NCI-H2029 treated with DMSO at 0.1 percent for 48 hours (cell line): ENCODE measurements around the gene KDF1.
"Not testable (repeated sequence)": the region's sequence is repeated elsewhere in the genome, so short reads cannot be mapped to it uniquely, and the experiment has no call there.

Experiments
- DNase-seq: peaks from one replicate; lab custom pipeline; 2025; lab: John Stamatoyannopoulos, UW

Gene KDF1

DNA sequence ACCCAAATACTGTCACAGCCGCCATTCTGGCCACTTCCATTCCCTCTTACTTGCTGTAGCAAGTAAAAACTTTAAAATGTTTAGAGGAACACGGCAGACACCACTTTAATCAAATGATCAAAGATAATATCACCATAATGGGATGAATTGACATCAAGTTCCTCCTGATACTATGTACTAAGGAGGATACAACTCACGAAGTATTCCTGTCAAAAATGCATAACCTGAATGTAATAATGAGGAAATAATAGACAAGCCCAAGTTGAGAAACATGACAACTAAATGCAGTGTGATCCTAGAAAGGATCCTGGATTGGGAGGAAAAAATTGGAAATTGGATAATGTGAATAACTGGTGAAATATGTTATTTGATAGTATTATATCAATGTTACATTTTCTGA lies 3.9 kb downstream of the KDF1 start:
- DNase-seq, result no peak

DNA sequence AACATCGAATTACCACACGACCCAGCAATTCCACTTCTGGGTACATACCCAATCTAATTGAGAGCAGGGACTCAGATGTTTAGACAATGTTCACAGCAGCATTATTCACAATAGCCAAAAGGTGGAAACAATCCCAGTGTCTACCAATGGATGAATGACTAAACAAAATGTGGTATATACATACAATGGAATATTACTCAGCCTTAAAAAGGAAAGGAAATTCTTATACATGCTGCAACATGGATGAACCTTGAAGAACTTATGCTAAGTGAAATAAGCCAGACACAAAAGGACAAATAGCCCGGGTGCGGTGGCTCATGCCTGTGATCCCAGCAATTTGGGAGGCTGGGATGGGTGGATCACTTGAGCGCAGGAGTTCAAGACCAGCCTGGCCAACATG lies 6.9 kb downstream of the KDF1 start:
- no peak for DNase-seq

DNA sequence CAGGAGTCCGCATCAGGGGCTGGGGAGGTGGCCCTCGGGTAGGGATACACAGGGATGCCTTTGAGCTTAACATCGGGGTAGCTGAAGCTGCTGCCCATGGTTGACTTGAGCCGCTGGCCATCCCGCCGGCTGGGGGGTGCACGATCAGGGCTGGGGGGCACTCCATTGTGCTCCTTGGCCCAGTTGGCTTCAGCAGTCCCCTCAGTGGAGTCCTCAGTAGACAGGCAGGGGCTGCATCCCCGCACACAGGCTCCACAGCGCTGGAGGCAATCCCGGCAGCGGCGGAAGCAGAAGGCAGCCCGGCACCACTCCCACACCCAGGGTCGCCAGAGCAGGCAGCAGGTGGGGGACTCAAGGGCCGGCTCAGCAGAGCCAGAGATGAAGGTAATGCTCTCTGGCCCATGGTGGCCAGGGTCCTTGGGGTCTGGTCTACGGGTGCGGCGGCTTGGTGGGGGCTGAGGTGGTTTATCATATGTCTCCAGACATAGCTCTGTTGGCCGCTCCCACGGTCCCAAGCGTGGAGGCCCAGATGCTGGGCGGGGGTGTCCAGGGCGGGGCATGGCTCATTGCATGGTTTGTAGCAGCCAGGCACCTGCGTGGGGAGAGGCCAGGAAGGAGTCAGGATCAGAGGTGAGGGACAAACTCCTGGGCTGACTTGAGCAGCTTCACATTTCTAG lies 8.3 kb downstream of the KDF1 start:
- DNase-seq, result no peak

DNA sequence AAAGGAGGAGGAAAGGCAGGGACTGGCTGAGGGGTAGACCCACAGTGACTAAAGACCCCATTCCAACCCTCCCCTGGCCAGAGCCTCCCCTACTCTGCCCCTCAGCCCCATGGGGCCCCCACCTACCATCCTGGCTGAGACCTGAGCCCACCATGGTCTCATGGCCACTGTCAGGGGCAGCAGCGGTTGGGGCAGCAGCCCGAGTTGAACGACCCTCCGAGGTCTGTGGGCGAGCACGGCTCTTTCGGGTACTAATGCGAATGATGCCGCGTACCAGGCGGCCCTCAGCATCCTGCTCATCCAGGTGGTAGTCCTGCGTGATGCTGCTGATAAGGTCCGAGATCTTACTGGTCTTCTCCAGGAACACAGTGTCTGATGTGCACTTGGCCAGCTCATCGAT lies 9.1 kb downstream of the KDF1 start:
- no peak for DNase-seq

DNA sequence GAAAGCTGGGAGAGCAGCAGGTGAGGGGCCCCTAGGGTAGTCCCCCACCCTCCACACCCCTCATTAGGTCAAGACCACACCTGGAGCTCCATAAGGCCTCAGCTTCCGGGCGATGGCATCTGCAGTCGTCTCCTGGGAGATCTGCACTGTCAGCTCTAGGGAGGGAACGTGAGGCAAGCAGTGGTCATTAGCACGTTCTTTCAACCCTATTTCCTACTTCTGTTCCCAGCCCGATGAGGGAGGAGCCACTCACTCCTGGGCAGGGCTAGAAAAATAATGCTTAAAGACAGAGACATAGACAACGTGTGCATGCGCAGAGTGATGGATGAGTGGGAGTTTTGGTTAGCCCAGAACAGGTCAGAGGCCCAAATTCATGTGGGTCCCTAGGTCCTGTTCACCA lies 9.7 kb downstream of the KDF1 start:
- DNase-seq, result no peak

DNA sequence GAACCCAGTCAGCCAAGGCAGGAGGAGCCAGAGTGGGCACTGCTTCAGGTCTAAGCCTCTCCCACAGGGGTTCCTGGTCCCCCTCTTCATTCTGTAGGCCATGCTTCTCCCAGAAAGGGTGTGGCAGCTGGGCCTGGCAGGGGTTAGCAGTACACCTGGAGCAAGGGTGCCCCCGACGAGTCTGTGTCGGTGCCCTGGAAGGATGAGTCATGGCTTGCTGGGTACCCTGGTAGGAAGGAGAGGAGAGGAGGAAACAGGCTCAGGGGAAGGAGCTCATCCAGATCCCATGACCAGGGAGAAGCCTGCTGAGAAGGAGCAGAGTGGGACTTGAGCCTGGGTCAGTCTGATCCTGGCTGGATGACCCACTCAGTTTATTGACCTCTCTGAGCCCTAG lies 10.3 kb downstream of the KDF1 start:
- no peak for DNase-seq

DNA sequence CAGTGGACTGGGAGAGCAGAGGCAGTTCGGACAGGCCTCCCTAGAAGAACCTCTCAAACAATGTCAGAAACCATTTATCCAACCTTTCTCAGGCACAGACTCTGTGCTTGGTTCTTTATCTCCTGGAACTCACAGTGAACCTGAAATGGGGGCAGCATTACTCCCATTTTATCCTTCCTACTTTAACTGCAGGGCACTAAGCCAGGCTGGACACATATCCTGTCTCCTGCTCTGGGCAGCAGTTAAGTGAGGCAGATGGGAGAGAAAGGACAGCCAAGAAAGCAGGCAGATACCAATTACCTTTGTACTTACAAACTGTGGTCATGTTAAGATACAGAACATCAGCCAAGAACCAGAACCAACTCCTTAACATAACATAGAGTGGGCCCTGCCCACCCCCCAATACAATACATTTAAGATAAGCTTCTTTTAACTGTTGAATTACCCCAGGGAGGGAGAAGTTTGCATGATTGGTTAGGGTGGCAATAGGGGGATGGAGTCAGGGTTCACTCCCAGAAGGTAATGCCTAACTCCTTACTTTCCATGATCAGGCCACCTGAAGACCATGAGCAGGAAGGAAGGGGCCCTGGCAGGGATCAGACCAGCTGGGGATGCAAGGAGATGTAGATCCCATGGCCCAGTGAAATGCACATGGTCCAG lies 10.9 kb downstream of the KDF1 start:
- no peak for DNase-seq

DNA sequence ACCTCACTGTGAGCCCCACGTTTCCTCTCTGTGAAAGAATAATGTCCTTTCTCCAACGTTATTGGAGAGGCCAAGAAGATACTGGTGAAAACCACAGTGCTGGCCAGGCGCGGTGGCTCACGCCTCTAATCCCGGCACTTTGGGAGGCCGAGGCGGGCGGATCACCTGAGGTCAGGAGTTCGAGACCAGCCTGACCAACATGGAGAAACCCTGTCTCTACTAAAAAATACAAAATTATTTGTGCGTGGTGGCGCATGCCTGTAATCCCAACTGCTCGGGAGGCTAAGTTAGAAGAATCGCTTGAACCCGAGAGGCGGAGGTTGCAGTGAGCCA lies 11.6 kb downstream of the KDF1 start:
- not testable (repeated sequence) for DNase-seq

DNA sequence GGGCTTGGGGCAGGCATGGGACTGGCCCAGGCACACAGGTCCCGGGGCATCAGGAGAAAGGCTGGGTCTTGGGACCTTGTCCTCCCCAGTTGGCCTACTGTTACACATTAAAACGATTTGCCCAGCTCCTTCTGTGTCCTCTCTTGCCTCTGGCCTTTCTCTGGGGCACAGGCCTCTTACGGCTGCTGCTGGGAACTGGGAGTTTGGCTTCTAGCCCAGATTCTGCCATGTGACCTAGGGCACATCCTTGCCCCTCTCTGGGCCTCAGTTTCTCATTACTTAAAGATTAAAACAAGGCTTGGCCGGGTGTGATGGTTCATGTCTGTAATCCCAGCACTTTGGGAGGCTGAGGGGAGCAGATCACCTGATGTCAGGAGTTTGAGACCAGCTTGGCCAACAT lies 14.0 kb downstream of the KDF1 start:
- DNase-seq, result no peak

DNA sequence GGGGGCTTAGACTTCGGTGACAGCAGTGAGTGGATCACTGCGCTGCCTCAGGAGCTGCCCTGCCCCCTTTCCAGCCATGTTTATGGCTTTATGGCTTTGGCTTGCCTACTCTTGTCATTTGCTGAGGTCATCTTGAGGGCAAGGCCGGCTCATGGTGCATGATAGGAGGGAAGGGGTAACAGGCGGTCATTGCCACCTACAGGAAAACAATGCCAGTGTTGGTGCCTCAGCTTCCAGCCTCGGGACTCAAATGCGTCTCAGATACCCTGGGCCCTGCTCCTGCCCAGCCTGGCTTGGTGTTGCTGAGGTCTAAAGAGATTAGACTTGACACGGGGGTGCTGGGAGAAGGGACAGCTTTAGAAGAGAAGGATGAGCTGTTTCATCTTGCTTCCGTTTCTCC lies 14.5 kb downstream of the KDF1 start:
- no peak for DNase-seq

DNA sequence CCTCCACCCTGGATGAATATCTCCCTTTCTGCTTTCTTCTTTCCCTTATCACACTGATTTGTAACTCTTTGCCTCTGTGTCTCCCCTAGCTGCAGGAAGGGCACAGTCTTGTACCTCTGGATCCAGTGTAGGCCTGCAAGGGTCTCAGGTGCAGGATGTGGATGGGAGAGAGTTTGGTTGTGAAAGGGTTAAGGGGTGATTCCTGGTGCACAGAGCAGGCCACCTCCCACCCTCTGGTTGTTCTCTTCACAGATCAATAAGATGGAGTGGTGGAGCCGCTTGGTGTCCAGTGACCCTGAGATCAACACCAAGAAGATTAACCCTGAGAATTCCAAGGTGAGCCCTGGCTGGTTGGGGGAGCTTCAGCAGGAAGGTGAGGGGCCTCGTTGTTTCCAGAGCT lies 15.1 kb downstream of the KDF1 start:
- no peak for DNase-seq

DNA sequence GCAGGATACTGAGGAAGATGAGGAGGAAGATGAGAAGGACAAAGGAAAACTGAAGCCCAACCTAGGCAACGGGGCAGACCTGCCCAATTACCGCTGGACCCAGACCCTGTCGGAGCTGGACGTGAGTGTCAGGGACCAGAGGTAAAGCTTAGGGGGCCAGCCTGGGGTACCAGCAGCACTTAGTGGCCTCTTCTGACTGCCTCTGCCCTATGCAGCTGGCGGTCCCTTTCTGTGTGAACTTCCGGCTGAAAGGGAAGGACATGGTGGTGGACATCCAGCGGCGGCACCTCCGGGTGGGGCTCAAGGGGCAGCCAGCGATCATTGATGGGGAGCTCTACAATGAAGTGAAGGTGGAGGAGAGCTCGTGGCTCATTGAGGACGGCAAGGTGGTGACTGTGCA lies 17.6 kb downstream of the KDF1 start:
- DNase-seq, result no peak

DNA sequence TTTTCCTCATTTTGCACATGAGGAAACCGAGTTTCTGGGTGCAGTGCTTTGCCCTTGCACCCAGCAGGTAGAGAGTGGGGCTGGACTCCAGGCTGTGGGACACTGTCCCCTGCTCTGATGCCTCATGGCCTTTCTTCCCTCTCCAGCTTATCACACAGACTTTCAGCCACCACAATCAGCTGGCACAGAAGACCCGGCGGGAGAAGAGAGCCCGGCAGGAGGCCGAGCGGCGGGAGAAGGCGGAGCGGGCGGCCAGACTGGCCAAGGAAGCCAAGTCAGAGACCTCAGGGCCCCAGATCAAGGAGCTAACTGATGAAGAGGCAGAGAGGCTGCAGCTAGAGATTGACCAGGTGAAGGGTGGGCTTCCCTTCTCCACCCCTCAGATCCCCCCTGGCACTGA lies 19.0 kb downstream of the KDF1 start:
- no peak for DNase-seq

DNA sequence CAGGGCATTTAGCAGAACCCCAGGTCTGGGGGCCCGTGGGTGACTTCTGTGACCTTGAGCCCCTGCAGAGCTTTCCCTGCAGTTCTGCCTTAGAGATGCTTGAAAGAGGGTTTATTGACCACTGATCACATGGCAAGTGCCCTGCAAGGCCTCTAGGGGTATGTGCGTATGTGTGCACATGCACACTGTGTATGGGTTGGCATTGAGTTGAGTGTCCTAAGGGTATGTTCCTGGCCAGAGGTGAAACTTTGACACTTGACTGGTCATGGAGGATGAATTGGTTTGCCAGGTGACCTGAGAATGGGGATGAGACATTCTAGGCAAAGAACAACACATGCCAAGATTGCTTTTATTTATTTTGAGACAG lies 21.6 kb downstream of the KDF1 start:
- DNase-seq, result no peak

DNA sequence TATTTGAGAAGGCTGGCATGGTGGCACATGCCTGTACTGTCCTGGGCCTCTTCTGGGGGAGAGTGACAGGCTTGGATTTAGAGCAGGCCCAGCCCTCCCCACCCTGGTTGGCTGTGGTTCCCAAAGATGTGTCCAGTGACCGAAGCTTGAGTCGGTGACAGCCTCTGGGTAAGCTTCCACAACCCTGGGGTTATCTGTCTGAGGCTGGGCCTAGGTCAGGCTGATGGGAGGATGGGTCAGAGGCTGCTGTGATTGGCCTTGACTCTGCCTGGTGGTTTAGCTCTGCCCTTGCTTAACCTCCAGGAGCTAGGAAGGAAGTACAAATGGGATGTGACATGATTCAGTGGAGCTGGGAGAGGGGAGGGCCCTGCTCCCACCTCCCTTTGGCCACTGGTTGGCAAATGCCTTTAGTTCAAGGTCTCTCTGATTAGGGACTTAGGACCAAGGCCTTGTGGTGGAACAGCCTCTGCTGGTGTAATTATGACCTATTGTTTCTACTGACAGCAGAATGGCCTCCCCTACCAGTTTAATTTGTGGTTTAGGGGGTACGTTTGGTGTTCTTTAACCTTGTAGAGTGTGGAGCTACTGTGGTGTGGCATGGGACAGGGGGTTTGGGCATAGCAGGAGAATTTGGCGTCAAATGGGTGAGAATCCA lies 22.1 kb downstream of the KDF1 start:
- no peak for DNase-seq

DNA sequence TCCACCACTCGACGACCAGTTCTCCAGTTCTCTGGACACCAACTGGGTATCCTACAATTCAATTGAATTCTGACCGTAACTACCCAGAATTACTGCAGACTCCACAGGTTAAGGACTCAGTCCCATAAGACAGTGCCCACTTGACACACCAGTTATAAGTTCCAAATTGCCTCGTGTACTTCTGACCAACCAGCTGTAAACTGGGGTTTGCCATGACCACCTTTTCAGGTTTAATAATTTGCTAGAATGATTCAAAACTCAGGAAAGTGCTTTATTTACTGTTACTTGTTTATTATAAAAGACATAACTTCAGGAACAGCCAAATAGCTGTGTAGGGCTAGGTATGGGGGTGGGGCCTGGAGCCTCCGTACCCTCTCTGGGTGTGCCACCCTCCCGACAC lies 23.4 kb downstream of the KDF1 start:
- DNase-seq, result no peak

DNA sequence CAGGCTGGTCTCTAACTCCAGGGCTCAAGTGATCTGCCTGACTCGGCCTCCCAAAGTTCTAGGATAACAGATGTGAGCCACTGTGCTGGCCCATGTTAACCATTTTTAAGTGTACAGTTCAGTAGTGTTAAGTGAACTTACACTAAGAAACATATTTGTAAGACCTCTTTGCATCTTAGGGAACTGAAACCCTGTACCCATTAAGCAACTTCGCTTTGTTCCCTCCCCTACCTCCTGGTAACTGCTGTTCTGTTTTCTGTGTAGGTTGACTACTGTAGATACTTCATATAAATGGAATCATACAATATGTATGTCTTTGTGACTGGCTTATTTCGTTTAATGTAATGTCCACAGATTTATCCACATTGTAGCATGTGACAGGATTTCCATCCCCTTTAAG lies 27.7 kb downstream of the KDF1 start:
- no peak for DNase-seq

DNA sequence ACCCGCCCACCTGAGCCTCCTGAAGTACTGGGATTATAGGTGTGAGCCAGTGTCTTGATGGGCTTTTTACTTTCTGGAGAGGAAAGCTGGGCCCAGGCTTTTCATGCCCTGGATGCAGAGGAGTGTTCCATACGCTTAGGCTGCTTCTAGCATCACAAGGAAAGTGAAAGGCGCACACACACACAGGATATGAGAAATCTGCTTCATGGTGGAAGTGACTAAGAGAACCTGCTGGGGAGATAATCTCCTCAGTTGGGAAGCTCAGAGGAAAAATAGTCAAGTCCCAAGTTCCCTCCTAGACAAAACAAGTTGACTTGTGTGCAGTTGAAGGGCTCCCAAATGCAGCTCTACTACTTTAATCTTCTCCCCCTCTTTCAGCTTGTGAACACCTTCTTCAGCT lies 36.6 kb downstream of the KDF1 start:
- DNase-seq, result no peak

DNA sequence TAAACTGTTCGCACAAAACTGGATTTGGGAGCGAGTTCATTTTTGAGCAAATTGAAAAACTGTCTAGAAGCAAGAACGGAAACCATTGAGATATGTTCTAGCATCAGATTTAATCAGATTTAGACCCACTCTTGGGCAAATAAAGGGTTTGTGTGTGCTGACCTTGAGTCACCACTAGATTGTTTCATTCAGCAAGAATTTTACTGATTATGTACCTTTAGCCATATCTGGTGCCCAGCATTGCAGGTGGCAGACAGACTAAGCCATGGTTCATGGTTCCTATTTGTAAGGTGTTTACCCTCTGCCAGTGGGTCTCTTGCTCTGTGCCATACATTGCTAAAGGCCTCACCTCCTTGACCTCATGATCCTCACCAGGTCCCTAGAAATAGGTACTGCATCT lies 37.4 kb downstream of the KDF1 start:
- no peak for DNase-seq

DNA sequence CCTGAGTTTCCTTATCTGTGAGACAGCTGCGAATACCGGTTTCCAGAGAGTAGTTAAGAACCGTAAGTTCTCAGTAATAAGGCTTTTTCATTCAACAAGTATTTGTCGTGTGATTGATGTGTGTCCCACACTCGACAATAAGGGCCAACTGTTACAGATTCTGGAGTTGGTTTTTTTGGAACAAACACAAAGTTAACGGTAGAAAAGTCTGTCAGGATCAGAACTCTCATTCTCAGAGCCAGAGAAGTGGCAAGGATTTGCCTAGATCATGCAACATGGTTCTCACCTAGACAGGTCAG lies 37.9 kb downstream of the KDF1 start:
- DNase-seq, result no peak

DNA sequence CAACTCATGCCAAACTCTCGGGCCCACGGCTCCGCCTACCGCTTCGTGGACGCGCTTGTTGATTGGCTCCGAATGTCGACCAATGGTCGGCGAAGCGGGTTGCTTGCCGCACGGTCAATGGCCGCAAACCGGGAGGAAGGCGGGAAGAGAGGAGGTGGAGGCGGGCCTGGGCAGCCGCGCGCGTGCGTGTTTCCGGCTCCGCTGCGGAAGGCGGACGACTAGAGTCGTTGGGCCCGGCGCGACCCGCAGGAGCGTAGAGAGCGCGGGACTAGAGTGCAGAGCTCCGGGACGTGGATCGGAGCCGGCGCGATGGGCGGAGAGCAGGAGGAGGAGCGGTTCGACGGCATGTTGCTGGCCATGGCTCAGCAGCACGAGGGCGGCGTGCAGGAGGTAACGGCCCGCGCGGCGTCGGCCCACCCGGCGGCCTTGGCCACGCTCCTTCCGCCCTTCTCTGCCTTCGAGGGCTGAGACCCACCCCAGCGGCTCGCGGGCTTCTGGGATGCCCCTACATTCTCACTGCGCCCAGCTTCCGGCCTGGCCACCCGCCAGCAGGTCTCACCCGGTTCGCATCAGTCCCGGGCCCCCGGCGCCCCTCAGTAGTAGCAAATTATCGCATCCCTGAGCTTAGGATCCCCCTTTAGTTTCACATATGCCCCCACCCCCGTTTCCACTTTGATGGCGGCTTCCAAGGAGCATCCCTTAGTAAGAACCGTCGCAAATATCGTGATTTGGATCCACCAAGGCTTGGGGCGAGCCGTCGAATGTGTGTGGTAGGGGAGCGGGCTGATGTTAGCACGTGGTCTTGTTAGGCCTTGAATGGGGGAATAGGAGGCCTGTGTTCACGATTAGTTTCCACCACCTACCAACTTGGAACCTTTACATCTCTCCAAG lies 38.5 kb downstream of the KDF1 start, which contains the start of gene NUDC:
Gene NUDC, plus strand, starts transcription at position 204 of the 891 bp plus-strand sequence. Its CDS starts 106 bp downstream, at position 310.
- DNase-seq, result peak; percentile 77

DNA sequence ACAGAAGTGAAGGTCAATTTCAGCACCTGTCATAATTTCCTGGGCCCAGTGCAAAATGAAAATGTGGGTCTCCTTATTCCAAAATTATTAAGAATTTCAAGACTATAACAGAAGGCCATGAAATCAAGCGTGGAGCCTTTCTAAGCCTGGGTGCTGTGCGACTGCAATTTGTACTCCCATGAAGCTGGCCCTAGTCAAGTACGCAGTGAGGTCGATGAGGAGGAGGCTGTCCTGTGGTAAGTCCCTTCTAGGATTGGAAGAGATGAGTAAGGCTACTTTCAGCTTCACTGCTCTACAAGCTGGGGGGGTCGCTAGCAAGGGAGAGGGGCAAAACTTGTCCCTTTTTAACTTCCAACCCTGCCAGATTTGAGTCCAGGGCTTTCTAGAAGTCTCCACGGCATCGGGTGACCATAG lies 39.1 kb downstream of the KDF1 start:
- DNase-seq, result no peak
